Calu3 (cell line): ENCODE measurements around the gene PMM2. TPM values are rescaled to one million over a fixed set of nuclear protein-coding genes. Genes with fewer than 3 reads are reported as not detected.

Source experiments
- BruUV-seq: library from RNA; stranded (reverse); fragments of 400-500 nt; replicated peaks from 2 replicates; lab custom pipeline; 2021; lab: Mats Ljungman, UMichigan
- CTCF ChIA-PET: fragments of 300-600 bp; sonication (Branson Sonifier 250); formaldehyde crosslinking; loops from one replicate; lab custom pipeline; 2022; ENCODE audit warnings: antibody characterized with exemption; lab: Charles Lee
- DNase-seq: peaks from one replicate; pipeline ENCODE4 v3.0.0; 2022
- H3K27ac Mint-ChIP-seq: one replicate; pipeline ENCODE4 v1.8.0; 2022; ENCODE audit warnings: mixed read lengths; ENCODE audit not compliant: unreplicated experiment
- H3K27me3 Mint-ChIP-seq: one replicate; pipeline ENCODE4 v1.8.0; 2022; ENCODE audit warnings: mixed read lengths; ENCODE audit not compliant: unreplicated experiment
- H3K36me3 Mint-ChIP-seq: one replicate; pipeline ENCODE4 v1.8.0; 2022; ENCODE audit warnings: mild to moderate bottlenecking, moderate library complexity, mixed read lengths; ENCODE audit not compliant: insufficient read depth, unreplicated experiment
- H3K4me1 Mint-ChIP-seq: one replicate; pipeline ENCODE4 v1.8.0; 2022; ENCODE audit warnings: mild to moderate bottlenecking, low read depth, mixed read lengths; ENCODE audit not compliant: unreplicated experiment
- H3K4me3 Mint-ChIP-seq: one replicate; pipeline ENCODE4 v1.8.0; 2022; ENCODE audit warnings: mild to moderate bottlenecking, low read depth, moderate library complexity, mixed read lengths; ENCODE audit not compliant: unreplicated experiment
- H3K9me3 Mint-ChIP-seq: one replicate; pipeline ENCODE4 v1.8.0; 2022; ENCODE audit warnings: low read depth, mixed read lengths; ENCODE audit not compliant: unreplicated experiment
- CTCF ChIP-seq: fragments of 200-600 bp; IDR thresholded peaks from one replicate; pipeline ENCODE4 v1.8.0; 2022; ENCODE audit warnings: antibody characterized with exemption; ENCODE audit not compliant: unreplicated experiment
- intact Hi-C: fragments of 100-400 bp; cut with micrococcal nuclease; formaldehyde crosslinking; loops from one replicate; pipeline ENCODE4 v1.10.0; 2022; ENCODE audit not compliant: unreplicated experiment
- total RNA-seq: library from RNA; stranded (reverse); gene quantifications from 2 replicates; pipeline ENCODE4 v1.2.3, GENCODE V29; 2022

PMM2 gene
- total RNA-seq, 1 experiment from 2014 or later = 88.3 TPM

DNA sequence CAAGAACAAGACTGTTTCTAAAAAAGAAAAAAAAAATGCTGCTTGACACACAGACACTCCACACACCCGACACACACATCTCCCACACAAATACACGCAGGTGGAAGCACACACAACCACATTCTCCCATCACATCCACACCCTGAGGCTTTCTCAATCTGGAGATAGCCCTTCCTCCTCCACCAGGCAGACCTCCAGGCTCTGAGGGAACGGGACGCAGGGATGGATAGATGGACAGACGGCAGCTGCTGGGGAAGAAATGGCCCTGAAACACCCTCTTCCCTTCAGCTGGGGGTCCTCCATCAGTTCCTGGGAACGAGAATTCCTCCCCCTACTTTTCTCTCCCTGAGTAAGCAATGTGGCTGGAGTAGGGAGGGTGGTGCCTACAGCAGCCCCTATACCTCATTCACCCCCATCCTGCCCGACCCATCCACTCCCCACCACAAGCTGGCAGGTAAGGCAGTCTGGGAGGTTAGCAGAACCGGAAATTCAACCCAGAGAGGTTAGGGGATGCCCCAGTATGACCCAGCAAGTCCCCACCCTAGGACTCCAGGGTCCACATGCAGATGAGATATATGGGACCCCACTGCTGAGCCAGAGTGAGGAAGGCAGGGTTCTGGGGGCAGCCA, 80.4 kb downstream of the PMM2 start:
- DNase-seq = peak; percentile 47
- H3K9me3 Mint-ChIP-seq = no peaks in the 10 kb centered on the region
- H3K27me3 Mint-ChIP-seq = no peaks in the 10 kb centered on the region
- TF ChIP-seq CTCF = no peak
- H3K36me3 Mint-ChIP-seq = peaks cover 10% of the 10 kb centered on the region
- CTCF ChIA-PET = interaction anchor here (0.9 to 1.4 kb wide), 3 partner anchors 9 to 13 kb away, joined by 3 to 8 read pairs (median 3); partner anchors contain the start of gene CARHSP1
- BruUV-seq = no TSS peak
- intact Hi-C loops = no loop called here
- H3K4me1 Mint-ChIP-seq = peaks cover 16% of the 10 kb centered on the region
- H3K27ac Mint-ChIP-seq = peak overlapping the region; percentile 1
- no peak overlapping the region for H3K4me3 Mint-ChIP-seq

DNA sequence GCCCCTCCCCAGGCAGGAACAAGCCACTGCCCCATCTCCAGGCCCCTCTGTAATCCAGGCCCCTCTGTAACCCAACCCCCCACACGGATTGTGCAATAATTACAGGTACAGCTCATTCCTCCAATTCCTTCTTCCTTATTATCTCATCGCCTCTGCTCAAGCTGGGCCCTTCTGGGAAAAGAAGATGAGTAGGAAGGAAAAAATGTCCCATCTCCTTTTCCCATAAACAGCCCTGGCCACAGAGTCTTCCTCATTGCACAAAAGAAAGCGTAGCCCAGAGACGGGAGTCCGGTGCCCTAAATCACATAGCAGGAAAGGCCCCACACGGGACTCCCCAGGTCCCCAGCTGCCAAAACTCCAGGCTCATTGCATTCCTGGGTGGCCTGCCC, 80.9 kb downstream of the PMM2 start:
- no TSS peak for BruUV-seq
- no peaks in the 10 kb centered on the region for H3K27me3 Mint-ChIP-seq
- peaks cover 16% of the 10 kb centered on the region for H3K4me1 Mint-ChIP-seq
- H3K27ac Mint-ChIP-seq = peak overlapping the region; percentile 1
- H3K36me3 Mint-ChIP-seq = peaks cover 10% of the 10 kb centered on the region
- no peak for TF ChIP-seq CTCF
- peak; percentile 42 for DNase-seq
- no peak overlapping the region for H3K4me3 Mint-ChIP-seq
- H3K9me3 Mint-ChIP-seq = no peaks in the 10 kb centered on the region
- CTCF ChIA-PET = interaction anchor here (0.9 to 1.4 kb wide), 3 partner anchors 10 to 14 kb away, joined by 3 to 8 read pairs (median 3); partner anchors contain the start of gene CARHSP1
- intact Hi-C loops = no loop called here

DNA sequence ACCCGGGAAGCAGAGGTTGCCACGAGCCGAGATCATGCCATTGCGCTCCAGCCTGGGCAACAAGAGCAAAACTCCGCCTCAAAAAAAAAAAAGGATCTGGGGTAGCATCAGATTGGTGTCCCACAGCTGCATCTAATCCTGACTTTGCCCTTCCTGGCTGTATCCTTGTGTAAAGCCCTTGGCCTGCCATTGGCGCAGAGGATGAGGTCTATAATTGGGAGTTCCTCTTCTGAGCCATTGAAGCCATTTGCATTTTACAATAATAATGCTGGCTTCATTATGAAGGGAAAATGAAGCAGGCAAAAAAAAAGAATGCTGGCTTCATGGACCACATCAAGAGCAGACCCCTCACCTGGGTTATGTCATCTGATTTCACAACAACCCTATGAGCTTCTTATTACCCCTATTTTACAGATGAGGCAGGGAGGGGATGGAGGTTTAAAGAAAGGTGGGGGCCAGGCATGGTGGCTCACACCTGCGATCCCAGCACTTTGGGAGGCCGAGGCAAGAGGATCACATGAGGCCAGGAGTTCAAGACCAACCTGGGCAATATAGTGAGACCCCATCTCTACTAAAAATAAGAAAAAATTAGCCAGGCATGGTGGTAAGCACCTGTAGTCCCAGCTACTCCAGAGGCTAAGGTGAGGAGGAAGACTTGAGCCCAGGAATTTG, 83.3 kb downstream of the PMM2 start:
- H3K36me3 Mint-ChIP-seq = peaks cover 22% of the 10 kb centered on the region
- H3K4me3 Mint-ChIP-seq = no peak overlapping the region
- no peaks in the 10 kb centered on the region for H3K9me3 Mint-ChIP-seq
- intact Hi-C loops = loop anchor here (1.0 to 5.0 kb wide), 3 partner anchors 84 to 310 kb away; partner anchors contain the start of genes PMM2 and TMEM186
- H3K27ac Mint-ChIP-seq = no peak overlapping the region
- no peak for TF ChIP-seq CTCF
- no TSS peak for BruUV-seq
- CTCF ChIA-PET = interaction anchor here (0.6 to 2.0 kb wide), 8 partner anchors 10 to 90 kb away, joined by 3 to 18 read pairs (median 6); partner anchors contain the start of gene CARHSP1
- DNase-seq = no peak
- H3K27me3 Mint-ChIP-seq = no peaks in the 10 kb centered on the region
- H3K4me1 Mint-ChIP-seq = peaks cover 29% of the 10 kb centered on the region

GRCh38 chr16:8882041-8882617, 84.5 kb downstream of the PMM2 start, which contains the start of gene LITAFD:
TSS of gene LITAFD (plus strand) at chr16:8882351. CDS start at chr16:8884356, 2,005 bp downstream.
- Mint-ChIP-seq H3K27ac (no peak within 1 kb of the TSS), H3K4me3 (no peak within 1 kb of the TSS), H3K36me3 (peaks cover 32% of the 10 kb centered on the region), H3K9me3 (no peaks in the 10 kb centered on the region), H3K4me1 (peaks cover 41% of the 10 kb centered on the region), H3K27me3 (no peaks in the 10 kb centered on the region)
- BruUV-seq = no TSS peak
- DNase-seq = no peak
- CTCF ChIA-PET = no interaction called here
- intact Hi-C loops = loop anchor here (5.0 kb wide), 1 partner anchor 85 kb away; the partner anchor contains the start of genes PMM2 and TMEM186
- TF ChIP-seq CTCF = no peak
